Loucy (cell line): ENCODE measurements around the gene ZSCAN2.
"Not testable (repeated sequence)": the region's sequence is repeated elsewhere in the genome, so short reads cannot be mapped to it uniquely, and the experiment has no call there.

Experiments
- CTCF ChIP-seq: fragments of 200-600 bp; sonication (generic); conservative IDR thresholded peaks from 2 replicates; pipeline ENCODE4 v1.5.1; 2014; ENCODE audit warnings: mild to moderate bottlenecking, antibody characterized with exemption, low read length
- EZH2phosphoT487 ChIP-seq: fragments of 200-600 bp; IDR thresholded peaks from 2 replicates; pipeline ENCODE4 v1.6.1; 2018; ENCODE audit warnings: antibody characterized with exemption, mild to moderate bottlenecking, moderate library complexity, borderline replicate concordance

- TF ChIP-seq CTCF, EZH2phosphoT487: not testable (repeated sequence)
Observed at GRCh38 chr15:84581676-84582428, 19.0 kb upstream of the ZSCAN2 start.
